ENCODE measurements around the gene SFXN5. TPM values are rescaled to one million over a fixed set of nuclear protein-coding genes. Genes with fewer than 3 reads are reported as not detected.

Gene SFXN5
- total RNA-seq, 3 donors from 2014 or later: 5.2 to 7.3 (median 5.3) TPM

DNA sequence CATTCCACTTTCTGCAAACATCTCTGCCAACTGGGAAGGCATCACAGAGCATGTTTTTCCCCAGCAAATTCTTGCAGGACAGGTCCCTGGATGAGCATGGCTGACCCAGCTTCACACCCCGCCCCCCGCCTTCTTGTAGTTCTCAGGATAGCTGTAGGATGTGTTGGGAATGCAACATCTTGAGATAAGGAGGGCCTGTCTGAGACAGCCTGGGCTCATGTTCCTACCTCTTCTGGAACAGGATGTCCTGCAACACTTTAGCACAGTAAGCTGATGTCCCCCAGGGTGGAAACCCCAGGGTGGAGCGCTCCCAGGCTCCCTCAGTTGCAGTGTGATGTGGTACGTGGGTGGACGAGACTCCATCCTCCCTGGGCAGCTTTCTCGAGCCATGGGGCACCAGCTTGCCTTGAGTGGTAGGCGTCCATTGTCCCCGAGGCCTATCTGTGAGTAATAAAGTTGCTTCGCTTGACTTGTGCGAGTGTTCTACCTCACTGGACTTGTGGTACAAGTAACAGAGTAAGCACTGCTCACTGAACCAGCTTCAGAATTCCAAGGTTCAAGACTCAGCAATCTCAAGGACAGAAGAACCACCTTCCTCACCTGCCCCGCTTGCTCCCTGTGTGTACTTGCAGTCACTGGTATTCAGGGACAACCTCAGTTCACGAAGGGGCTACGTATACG is 105.6 kb downstream of the SFXN5 start:
- no peaks in the 10 kb centered on the region for H3K27me3 Mint-ChIP-seq (ENCODE audit: low read depth)
- no peak overlapping the region for H3K4me3 Mint-ChIP-seq
- H3K4me1 Mint-ChIP-seq (ENCODE audit: low read depth): no peaks in the 10 kb centered on the region
- ATAC-seq (no peak), DNase-seq (no peak)
- no peaks in the 10 kb centered on the region for H3K9me3 Mint-ChIP-seq
- H3K36me3 Mint-ChIP-seq (ENCODE audit: insufficient read depth): no peaks in the 10 kb centered on the region

DNA sequence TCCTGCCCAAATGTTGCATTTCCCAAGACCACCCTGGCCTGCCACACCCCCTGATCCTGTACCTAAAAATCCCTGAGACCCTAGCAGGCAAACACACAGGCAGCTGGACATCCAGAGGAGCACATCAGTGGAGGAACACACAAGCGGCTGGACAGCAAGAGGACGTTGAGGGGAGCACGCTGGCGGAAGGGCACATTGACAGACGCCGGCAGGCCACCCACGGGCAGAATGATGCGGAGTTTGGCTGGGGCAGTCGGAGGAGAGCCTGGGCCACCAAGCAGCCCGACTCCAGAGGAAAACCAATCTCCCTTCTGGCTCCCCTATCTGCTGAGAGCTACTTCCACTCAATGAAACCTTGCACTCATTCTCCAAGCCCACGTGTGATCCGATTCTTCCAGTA is 106.5 kb downstream of the SFXN5 start:
- Mint-ChIP-seq H3K27me3 (ENCODE audit: low read depth) (no peaks in the 10 kb centered on the region), H3K9me3 (no peaks in the 10 kb centered on the region), H3K36me3 (ENCODE audit: insufficient read depth) (no peaks in the 10 kb centered on the region), H3K4me1 (ENCODE audit: low read depth) (peaks cover 1% of the 10 kb centered on the region), H3K4me3 (no peak overlapping the region)
- DNase-seq (no peak), ATAC-seq (no peak)

DNA sequence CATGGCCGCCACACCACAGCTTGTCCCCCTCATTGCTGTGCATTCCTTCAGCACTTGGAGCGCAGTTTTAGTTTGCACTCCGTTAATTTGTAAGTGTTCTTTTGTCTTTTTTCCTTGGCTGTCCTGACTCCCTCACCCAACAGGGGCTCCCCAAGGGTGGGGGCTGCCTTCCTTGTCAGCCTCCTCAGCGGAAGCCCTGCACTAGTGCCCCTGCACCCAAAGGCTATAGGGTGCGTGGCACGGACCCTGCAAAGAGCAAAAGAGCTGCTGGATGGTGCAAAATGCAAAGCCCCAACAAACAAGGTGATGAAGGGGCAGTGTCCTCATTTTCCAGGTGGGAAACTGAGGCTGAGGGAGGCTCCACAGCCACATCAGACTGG is 107.4 kb downstream of the SFXN5 start:
- ATAC-seq: no peak
- Mint-ChIP-seq H3K4me3 (no peak overlapping the region), H3K36me3 (ENCODE audit: insufficient read depth) (no peaks in the 10 kb centered on the region), H3K27me3 (ENCODE audit: low read depth) (no peaks in the 10 kb centered on the region), H3K9me3 (no peaks in the 10 kb centered on the region), H3K4me1 (ENCODE audit: low read depth) (peaks cover 1% of the 10 kb centered on the region)
- no peak for DNase-seq

DNA sequence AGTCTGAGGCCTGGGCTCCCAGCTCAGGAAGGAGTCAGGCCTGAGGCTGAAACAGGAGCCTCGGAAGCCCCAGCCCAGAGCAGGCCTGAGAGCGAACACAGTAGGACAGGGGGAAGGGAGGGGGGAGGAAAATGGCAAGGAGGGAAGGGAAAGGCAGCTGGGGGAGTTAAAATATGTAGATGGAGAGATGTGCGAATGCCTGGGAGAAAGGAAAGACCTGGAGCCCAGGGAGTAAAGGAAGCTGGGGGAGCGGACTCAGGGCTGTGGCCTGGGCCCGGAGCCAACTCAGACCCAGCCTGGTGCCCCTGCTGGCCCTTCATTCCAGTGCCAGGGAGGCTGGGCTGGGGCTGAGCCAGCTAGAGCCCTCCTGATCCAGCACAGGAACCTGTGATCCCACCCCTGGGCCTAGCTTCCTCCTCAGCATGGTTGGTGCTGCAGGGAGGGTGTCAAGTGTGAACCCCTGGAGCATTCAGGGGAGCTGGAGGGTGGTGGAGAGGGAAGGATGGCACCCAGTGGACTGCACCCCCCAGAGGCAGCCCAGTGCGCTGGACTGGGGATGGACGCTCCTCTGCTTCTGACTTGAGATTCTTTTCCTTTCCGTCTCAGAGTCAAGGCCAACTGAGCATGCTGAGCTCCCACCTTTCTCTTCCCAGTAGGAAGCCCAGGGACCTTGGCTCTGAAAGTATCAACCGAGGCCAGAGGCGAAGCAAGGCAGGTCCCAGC is 107.9 kb downstream of the SFXN5 start:
- Mint-ChIP-seq H3K27me3 (ENCODE audit: low read depth) (no peaks in the 10 kb centered on the region), H3K4me1 (ENCODE audit: low read depth) (peaks cover 1% of the 10 kb centered on the region), H3K36me3 (ENCODE audit: insufficient read depth) (no peaks in the 10 kb centered on the region), H3K4me3 (no peak overlapping the region), H3K9me3 (no peaks in the 10 kb centered on the region)
- DNase-seq: no peak
- ATAC-seq: no peak

DNA sequence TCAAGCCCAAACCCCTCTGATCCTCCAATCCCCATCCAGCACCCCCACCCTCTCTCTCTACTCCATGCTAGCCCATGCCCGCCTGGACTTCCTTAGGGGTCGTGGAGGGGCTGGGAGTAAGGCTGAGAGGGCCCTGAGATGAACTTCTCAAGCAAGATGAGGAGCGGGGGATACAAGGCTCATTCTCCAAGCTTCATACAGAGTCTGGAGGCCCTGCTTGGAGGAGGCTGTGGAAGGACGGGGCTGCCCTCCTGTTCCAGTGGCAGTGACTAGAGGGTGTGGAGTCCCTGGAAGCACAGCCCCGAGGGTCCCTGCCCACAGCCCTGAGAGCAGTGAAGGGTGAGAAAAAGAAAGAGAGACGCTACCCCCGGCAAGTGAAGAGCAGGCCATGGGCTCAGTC is 108.6 kb downstream of the SFXN5 start:
- Mint-ChIP-seq H3K36me3 (ENCODE audit: insufficient read depth) (no peaks in the 10 kb centered on the region), H3K27me3 (ENCODE audit: low read depth) (no peaks in the 10 kb centered on the region), H3K9me3 (no peaks in the 10 kb centered on the region), H3K4me3 (no peak overlapping the region), H3K4me1 (ENCODE audit: low read depth) (peaks cover 1% of the 10 kb centered on the region)
- no peak for DNase-seq
- no peak for ATAC-seq

DNA sequence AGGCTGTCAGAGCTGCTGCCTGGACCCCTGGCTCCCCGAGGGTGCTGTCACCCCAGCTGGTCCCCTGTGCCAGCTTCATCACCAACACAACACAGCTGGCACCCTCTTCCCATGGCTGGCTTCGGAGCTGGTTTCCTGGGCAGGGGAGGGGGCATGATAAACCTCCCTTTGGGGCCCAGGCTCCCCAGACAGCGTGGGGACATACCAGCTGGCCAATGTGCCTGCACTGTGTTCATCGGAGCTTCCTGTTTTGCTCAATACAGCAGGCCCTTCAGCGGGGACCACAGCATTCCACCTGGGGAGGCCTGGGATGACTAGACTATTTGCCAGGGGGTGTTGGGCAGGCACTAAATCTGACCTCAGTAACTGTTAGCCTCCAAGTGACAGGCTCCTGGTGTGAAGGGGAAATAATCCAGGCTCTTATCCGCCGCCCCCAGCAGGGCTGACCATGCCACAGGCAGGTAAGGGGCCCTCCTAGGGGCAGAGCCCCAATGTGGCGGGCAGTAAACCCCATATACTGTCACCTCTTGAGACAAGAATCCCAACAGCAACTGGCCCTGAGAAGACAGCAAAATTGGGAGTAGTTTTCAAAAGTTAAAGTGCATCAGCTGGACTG is 109.6 kb downstream of the SFXN5 start:
- Mint-ChIP-seq H3K4me1 (ENCODE audit: low read depth) (peaks cover 1% of the 10 kb centered on the region), H3K36me3 (ENCODE audit: insufficient read depth) (peaks cover 2% of the 10 kb centered on the region), H3K27me3 (ENCODE audit: low read depth) (no peaks in the 10 kb centered on the region), H3K9me3 (no peaks in the 10 kb centered on the region), H3K4me3 (no peak overlapping the region)
- ATAC-seq (no peak), DNase-seq (no peak)

DNA sequence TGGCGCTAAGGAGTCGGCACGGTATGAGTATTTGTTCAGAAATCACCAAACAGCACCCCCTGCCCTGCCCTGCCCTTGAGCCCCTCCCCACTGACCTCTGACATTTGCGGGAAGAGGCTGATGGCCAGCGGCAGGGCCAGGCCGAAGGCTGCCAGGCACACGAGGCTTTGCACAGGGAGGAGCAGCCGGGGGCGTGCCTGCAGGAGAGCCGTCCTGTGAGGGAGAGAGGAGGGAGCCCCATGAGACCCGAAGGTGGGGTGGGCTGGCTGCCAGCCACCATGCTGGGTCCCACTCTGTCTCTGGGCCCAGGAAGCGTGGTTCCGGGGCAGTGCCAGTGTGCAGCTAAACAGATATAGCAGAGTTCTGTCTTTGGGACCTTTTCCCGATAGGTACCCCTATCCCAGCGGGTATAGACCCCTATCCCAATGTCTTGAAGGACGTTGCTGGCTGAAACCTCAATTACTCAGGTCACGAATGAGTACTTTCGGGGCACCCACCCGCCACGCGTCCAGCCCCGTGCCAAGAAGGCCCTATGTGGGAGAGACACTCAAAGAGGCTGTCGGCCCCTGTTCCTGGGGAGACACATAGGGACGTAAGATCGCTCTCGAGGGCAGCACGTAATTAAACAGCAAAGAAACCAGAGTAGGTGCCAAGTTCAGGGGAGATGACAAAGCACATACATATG is 110.3 kb downstream of the SFXN5 start:
- Mint-ChIP-seq H3K36me3 (ENCODE audit: insufficient read depth) (peaks cover 3% of the 10 kb centered on the region), H3K4me3 (no peak overlapping the region), H3K9me3 (no peaks in the 10 kb centered on the region), H3K27me3 (ENCODE audit: low read depth) (no peaks in the 10 kb centered on the region), H3K4me1 (ENCODE audit: low read depth) (peaks cover 3% of the 10 kb centered on the region)
- no peak for DNase-seq
- no peak for ATAC-seq

DNA sequence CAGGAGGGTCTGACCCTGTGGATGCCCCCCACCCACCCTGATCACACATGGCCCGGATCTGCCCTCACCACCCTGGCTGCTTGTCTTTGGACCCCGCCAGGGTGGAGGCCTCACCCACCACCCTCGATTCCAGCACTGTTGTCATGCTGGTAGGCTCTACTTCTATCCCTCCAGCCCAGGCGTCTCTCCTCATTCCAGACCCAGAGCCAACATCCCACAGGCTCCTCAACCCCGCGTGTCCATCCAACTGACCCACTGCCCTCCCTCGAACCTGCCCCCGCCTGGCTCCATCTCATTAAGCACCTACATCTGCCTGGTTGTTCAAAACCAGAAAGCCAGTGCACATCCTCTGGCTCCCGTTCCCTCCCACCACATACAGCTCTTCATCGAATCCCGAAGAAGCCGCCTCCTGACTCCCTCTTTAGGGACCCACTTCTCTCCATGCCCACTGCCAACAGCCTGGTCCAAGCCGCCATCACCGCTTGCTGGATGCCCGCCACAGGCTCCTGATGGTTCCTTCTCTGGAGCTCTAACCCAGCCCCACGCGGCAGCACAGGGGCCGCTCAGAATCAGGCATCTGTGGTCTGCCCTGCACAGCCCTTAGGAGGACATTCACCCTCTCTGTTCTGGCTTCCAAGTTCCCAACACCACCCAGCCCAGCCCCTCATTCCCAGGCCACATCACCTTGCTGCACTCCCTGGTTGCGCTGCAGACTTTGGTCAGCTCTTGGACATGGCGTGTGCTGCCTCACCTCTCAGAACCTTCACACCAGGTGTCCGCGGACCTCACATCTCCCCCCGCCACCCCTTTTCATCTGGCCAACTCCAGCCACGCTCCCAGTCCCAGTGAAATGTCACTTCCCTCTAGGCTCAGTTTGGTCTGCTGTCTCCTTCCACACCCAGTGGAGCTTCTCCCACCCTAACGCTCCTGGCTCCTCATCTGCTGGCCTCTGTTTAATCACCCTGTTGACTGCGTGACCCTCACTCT is 111.2 kb downstream of the SFXN5 start:
- Mint-ChIP-seq H3K36me3 (ENCODE audit: insufficient read depth) (peaks cover 3% of the 10 kb centered on the region), H3K4me1 (ENCODE audit: low read depth) (peaks cover 4% of the 10 kb centered on the region), H3K27me3 (ENCODE audit: low read depth) (no peaks in the 10 kb centered on the region), H3K4me3 (no peak overlapping the region), H3K9me3 (no peaks in the 10 kb centered on the region)
- no peak for ATAC-seq
- no peak for DNase-seq

DNA sequence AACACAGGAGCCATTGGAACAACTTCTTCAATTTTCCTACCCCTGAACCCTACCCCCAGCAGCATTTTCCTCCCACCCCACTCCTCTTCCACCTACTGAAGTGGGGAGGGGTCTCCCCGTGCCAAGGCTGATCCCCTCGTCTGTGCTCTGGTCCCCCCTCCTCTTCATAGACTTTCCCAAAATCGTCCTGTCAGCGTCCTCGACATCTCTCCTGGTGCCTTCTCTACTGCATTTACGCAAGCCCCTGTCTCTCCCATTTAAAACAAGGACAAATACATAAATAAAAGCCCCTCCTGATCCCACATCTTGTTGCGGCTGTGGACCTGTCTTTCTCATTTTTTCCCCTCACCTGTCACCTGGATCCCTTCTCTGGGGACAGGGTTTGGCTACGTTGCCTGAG is 112.0 kb downstream of the SFXN5 start:
- DNase-seq: no peak
- Mint-ChIP-seq H3K27me3 (ENCODE audit: low read depth) (no peaks in the 10 kb centered on the region), H3K4me1 (ENCODE audit: low read depth) (peaks cover 8% of the 10 kb centered on the region), H3K36me3 (ENCODE audit: insufficient read depth) (peaks cover 3% of the 10 kb centered on the region), H3K4me3 (no peak overlapping the region), H3K9me3 (no peaks in the 10 kb centered on the region)
- no peak for ATAC-seq

DNA sequence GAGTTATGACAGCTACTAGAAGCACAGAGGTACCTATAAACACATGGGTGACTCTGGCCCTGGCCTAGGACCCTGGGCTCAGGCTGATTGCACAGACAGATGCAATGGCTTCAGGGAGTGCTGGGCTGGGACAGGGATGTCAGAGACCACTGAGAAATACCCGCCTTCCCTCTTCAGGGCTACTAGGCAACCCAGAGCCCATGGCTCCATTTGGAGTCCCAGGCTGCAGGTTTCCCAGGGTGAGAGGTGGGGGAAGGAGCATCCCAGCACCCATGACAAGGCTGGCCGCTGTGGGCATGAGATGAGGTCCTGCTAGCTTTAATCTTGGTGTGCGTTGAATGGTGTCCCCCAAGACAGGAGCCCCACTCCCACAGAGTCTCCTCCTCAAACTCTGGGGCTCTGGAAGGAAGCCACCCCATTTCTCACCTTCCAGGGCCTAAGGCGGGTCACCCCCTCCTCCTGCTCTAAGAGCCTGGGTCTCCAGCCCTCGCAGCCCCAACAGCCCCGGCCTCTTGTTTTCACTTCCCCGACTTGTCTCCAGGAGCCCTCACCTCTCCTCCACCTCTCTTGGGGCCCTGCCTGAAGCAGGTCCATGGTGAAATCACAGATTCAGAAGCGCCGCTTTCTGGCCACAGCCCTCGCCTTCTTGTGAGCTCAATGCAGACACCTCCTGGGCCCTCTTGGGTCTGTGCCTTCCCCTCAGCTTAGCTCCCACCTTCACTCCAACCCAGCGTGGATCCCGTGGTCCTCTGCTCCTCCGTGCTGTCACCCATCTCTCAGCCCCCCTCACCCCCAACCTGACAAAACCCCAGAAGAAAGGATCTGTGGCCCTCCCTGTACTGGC is 112.7 kb downstream of the SFXN5 start:
- H3K4me1 Mint-ChIP-seq (ENCODE audit: low read depth): peaks cover 15% of the 10 kb centered on the region
- H3K36me3 Mint-ChIP-seq (ENCODE audit: insufficient read depth): peaks cover 3% of the 10 kb centered on the region
- no peaks in the 10 kb centered on the region for H3K9me3 Mint-ChIP-seq
- no peaks in the 10 kb centered on the region for H3K27me3 Mint-ChIP-seq (ENCODE audit: low read depth)
- no peak for ATAC-seq
- DNase-seq: no peak
- no peak overlapping the region for H3K4me3 Mint-ChIP-seq

DNA sequence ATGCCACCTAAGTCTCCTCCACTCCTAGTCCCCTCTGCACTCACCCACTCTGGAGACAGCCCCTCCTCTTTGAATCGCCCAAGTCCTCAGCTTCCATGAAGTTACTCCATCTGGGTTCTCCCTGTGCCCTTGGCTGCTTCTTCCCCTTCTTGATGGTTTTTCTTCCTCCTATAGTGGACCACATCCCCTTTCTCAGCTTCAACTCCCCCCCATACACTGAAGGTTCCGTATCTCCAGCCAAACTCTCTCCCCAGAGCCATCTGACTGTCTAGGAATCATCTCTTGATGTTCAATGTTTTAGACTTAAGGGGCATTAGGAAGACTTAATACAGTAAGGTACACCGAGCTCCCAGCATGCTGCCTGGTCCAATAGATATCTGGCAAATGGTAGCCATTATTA is 114.6 kb downstream of the SFXN5 start:
- Mint-ChIP-seq H3K9me3 (no peaks in the 10 kb centered on the region), H3K27me3 (ENCODE audit: low read depth) (no peaks in the 10 kb centered on the region), H3K4me1 (ENCODE audit: low read depth) (peaks cover 19% of the 10 kb centered on the region), H3K36me3 (ENCODE audit: insufficient read depth) (peaks cover 3% of the 10 kb centered on the region), H3K4me3 (no peak overlapping the region)
- no peak for ATAC-seq
- DNase-seq: no peak

DNA sequence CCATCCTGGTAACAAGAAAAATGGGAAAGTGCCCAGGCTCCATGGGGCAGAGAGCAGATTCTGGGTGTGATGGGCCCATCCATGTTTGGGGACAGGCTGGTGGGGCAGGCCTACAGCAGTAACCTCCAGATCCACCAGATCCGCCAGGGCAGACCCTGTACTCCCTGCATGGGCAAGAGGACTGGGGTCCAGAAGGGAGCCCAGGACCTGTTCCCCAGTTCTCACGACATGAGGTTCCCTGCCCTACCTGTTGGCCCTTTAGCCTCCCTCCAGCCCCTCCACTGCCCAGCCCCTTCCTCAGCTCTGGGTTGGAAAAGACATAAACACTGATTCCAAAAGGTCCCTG is 115.5 kb downstream of the SFXN5 start:
- no peak for DNase-seq
- Mint-ChIP-seq H3K36me3 (ENCODE audit: insufficient read depth) (peaks cover 3% of the 10 kb centered on the region), H3K27me3 (ENCODE audit: low read depth) (no peaks in the 10 kb centered on the region), H3K4me3 (no peak overlapping the region), H3K9me3 (no peaks in the 10 kb centered on the region), H3K4me1 (ENCODE audit: low read depth) (peaks cover 19% of the 10 kb centered on the region)
- ATAC-seq: no peak

Measured in activated T-cell treated with anti-CD3 and anti-CD28 coated beads, Interleukin-2, amount 50 U/mL, for 4 hours (primary cell).